Measurements from ENCODE around the gene PCBD1. TPM values are rescaled to one million over a fixed set of nuclear protein-coding genes. Genes with fewer than 3 reads are reported as not detected.
A peak's percentile ranks its signal among the peaks of the same experiment; 100 is the strongest.

Gene PCBD1
- total and polyA plus RNA-seq, 8 donors = 72.6 to 112 (median 79.2) TPM

GRCh38 chr10:70907637-70908405, 19.5 kb upstream of the PCBD1 start:
- Histone ChIP-seq H3K4me1 (no peaks in the 10 kb centered on the region), H3K9me3 (no peaks in the 10 kb centered on the region), H3K4me3 (no peak overlapping the region), H3K27ac (no peak overlapping the region), H3K36me3 (no peaks in the 10 kb centered on the region), H3K27me3 (no peaks in the 10 kb centered on the region)
- DNase-seq (peak in 1 of 4 donors; percentile 27), ATAC-seq (no peak)
- intact Hi-C loops (cut with DNase I) = no loop called here
- TF ChIP-seq, protein P1, sequence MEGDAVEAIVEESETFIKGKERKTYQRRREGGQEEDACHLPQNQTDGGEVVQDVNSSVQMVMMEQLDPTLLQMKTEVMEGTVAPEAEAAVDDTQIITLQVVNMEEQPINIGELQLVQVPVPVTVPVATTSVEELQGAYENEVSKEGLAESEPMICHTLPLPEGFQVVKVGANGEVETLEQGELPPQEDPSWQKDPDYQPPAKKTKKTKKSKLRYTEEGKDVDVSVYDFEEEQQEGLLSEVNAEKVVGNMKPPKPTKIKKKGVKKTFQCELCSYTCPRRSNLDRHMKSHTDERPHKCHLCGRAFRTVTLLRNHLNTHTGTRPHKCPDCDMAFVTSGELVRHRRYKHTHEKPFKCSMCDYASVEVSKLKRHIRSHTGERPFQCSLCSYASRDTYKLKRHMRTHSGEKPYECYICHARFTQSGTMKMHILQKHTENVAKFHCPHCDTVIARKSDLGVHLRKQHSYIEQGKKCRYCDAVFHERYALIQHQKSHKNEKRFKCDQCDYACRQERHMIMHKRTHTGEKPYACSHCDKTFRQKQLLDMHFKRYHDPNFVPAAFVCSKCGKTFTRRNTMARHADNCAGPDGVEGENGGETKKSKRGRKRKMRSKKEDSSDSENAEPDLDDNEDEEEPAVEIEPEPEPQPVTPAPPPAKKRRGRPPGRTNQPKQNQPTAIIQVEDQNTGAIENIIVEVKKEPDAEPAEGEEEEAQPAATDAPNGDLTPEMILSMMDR (IDR thresholded peaks at IDR 0.05) = no peak

DNA sequence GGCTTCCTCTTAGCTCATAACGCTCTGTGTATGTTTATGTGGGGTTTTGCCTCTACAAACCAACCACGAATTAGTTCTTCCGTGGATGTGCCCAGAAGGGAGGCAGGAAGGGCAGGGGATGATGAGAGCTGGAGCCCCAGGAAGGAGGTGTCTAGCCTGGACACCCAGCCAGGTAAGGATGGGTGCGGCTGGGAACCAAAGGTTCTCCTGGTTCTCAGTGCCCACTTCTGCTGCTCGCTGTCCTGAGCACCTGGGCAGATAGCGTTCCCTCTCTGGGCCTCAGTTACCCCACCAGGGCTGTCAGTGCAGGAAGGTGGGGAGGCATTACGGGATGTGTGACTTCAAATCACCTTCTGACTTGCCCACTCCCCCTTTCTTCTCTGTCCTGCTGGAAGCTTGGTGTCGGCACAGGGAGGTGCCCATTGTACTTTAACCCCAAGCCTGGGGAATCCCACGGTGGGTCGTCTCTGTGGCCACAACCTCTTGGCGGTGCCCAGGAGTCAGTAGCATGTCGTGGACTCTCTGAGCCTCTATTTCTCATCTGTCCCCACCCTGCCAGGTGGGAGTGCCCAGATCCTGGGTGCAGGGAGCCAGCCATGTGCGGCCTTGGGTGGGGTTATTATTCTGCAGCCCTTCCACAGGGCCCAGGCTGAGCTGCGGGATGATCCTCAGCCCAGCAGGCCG, 18.7 kb upstream of the PCBD1 start:
- H3K27me3 ChIP-seq = no peaks in the 10 kb centered on the region
- H3K4me1 ChIP-seq = no peaks in the 10 kb centered on the region
- H3K4me3 ChIP-seq = no peak overlapping the region
- ATAC-seq (no peak), DNase-seq (peak in 1 of 4 donors; percentile 22)
- H3K9me3 ChIP-seq = no peaks in the 10 kb centered on the region
- TF ChIP-seq, protein P1 (IDR thresholded peaks at IDR 0.05) = no peak
- no peaks in the 10 kb centered on the region for H3K36me3 ChIP-seq
- H3K27ac ChIP-seq = no peak overlapping the region
- intact Hi-C loops (cut with DNase I) = no loop called here

GRCh38 chr10:70906031-70906783, 17.8 kb upstream of the PCBD1 start:
- Histone ChIP-seq H3K4me3 (no peak overlapping the region), H3K36me3 (no peaks in the 10 kb centered on the region), H3K4me1 (no peaks in the 10 kb centered on the region), H3K27me3 (no peaks in the 10 kb centered on the region), H3K9me3 (no peaks in the 10 kb centered on the region), H3K27ac (no peak overlapping the region)
- ATAC-seq (no peak), DNase-seq (peak in 1 of 4 donors; percentile 10)
- TF ChIP-seq, protein P1 (IDR thresholded peaks at IDR 0.05) = no peak
- intact Hi-C loops (cut with DNase I) = no loop called here

DNA sequence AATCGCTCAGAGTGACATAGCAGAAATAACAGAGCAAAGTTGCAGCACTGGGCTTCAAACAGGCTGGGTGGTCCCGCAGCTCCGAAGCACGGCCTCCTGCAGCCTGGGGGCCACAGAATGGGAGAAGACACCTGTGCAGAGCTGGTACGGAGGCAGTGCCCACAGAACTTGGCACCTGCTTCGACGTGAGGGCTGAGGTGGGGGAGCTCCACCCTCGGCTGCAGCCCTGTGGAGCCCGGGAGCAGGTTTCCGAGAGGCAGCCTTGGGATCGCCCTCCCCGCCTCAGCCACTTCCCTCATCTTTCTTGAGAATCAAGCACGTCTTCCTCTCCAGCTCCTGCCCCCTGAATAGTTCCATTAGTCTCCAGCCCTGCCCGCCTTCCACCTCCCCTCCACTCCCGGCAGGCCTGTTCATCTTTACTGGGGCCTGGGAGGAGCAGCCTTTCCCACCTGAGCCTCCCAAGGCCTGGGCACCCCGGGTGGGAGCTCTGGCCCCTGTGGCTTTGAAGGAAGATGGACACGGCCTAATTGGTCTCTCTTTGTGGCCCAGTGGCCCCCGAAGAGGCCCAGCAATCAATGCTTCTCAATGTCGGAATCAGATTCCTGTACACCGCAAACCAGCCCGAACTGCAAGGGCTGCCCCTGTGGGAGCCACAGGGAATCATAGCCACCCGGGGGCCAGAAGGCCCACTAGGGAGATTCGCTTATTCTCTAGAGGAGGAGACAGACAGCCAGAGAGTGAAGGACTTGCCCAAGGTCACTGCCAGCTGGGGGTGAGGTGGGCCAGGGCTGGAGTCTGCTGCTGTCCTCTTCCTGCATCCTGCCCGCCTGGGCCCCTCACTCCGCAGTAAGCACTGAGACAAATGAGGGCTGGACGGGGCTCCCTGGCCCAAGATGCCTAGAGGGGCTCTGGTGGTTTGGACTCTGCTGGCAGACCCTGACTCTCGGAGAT, 17.0 kb upstream of the PCBD1 start:
- Histone ChIP-seq H3K9me3 (no peaks in the 10 kb centered on the region), H3K27me3 (no peaks in the 10 kb centered on the region), H3K4me1 (no peaks in the 10 kb centered on the region), H3K27ac (no peak overlapping the region), H3K36me3 (no peaks in the 10 kb centered on the region), H3K4me3 (no peak overlapping the region)
- intact Hi-C loops (cut with DNase I) = no loop called here
- DNase-seq = peak in 2 of 4 donors; percentile 27 to 59
- TF ChIP-seq, protein P1 (IDR thresholded peaks at IDR 0.05) = no peak
- ATAC-seq = no peak

Data from left lung (tissue), 10 donors.